Mesenteric fat pad (tissue), 1 donor: ENCODE measurements around the gene MAGEB17. TPM values are rescaled to one million over a fixed set of nuclear protein-coding genes. Genes with fewer than 3 reads are reported as not detected.
"Not testable (repeated sequence)": the region's sequence is repeated elsewhere in the genome, so short reads cannot be mapped to it uniquely, and the experiment has no call there.

Experiments used
- DNase-seq: peaks from one replicate; pipeline ENCODE4 v3.0.0-alpha.2; 2020; ENCODE audit warnings: low spot score
- total RNA-seq: library from RNA; stranded (reverse); fragmentation: NEBNext Ultra II Directional; extraction: Animal tissue kit (Norgen Biotek cat#: 25700); gene quantifications from one replicate; pipeline ENCODE4 v1.2.1, GENCODE V29; 2021
- donor health status: DM: yes; HTN: yes; CAD: no.

MAGEB17 gene
- total RNA-seq, 1 donor from 2014 or later, result not detected

- DNase-seq, result no peak
These were observed 11.6 kb upstream of the MAGEB17 start for GRCh38 chrX:16155581-16156096.

- DNase-seq, result no peak
These were observed 10.5 kb upstream of the MAGEB17 start for GRCh38 chrX:16156692-16157331.

GRCh38 chrX:16160729-16161128, 6.6 kb upstream of the MAGEB17 start:
- no peak for DNase-seq

GRCh38 chrX:16161173-16161572, 6.1 kb upstream of the MAGEB17 start:
- not testable (repeated sequence) for DNase-seq

- DNase-seq, result no peak
These were observed 4.9 kb upstream of the MAGEB17 start for GRCh38 chrX:16162391-16162790.

- DNase-seq, result no peak
These were observed 2.5 kb upstream of the MAGEB17 start for GRCh38 chrX:16164748-16165147.

- no peak for DNase-seq
These were observed 3.8 kb downstream of the MAGEB17 start for GRCh38 chrX:16171039-16171438.

- no peak for DNase-seq
These were observed 4.7 kb downstream of the MAGEB17 start for GRCh38 chrX:16171944-16172343.

GRCh38 chrX:16172391-16172790, 5.1 kb downstream of the MAGEB17 start:
- DNase-seq, result no peak

- no peak for DNase-seq
These were observed 8.2 kb downstream of the MAGEB17 start for GRCh38 chrX:16175329-16176061.

GRCh38 chrX:16177260-16177659, 10.0 kb downstream of the MAGEB17 start:
- no peak for DNase-seq

GRCh38 chrX:16183843-16184242, 16.6 kb downstream of the MAGEB17 start:
- DNase-seq, result not testable (repeated sequence)

GRCh38 chrX:16185725-16186136, 18.4 kb downstream of the MAGEB17 start:
- DNase-seq, result no peak

- DNase-seq, result no peak
These were observed 19.2 kb downstream of the MAGEB17 start for GRCh38 chrX:16186380-16187007.

- DNase-seq, result no peak
These were observed 19.9 kb downstream of the MAGEB17 start for GRCh38 chrX:16187024-16187760.

GRCh38 chrX:16188687-16189086, 21.4 kb downstream of the MAGEB17 start:
- DNase-seq, result no peak

- DNase-seq, result no peak
These were observed 24.3 kb downstream of the MAGEB17 start for GRCh38 chrX:16191605-16192004.

GRCh38 chrX:16196829-16197228, 29.5 kb downstream of the MAGEB17 start:
- no peak for DNase-seq

GRCh38 chrX:16199343-16199742, 32.1 kb downstream of the MAGEB17 start:
- no peak for DNase-seq

- no peak for DNase-seq
These were observed 35.7 kb downstream of the MAGEB17 start for GRCh38 chrX:16202943-16203342.

- DNase-seq, result no peak
These were observed 37.3 kb downstream of the MAGEB17 start for GRCh38 chrX:16204538-16204937.

- DNase-seq, result no peak
These were observed 38.6 kb downstream of the MAGEB17 start for GRCh38 chrX:16205840-16206239.
